ENCODE results near the gene ANKRD11. TPM values are rescaled to one million over a fixed set of nuclear protein-coding genes. Genes with fewer than 3 reads are reported as not detected.
"Not testable (repeated sequence)": the region's sequence is repeated elsewhere in the genome, so short reads cannot be mapped to it uniquely, and the experiment has no call there.

Gene ANKRD11
- polyA plus RNA-seq, 1 donor (not counting 4 experiments of a cell fraction or from before 2014, with no cell fraction given) = 30.1 TPM

- Histone ChIP-seq H2AFZ (ENCODE audit: control insufficient read depth, low read length) (no peak overlapping the region), H3K36me3 (ENCODE audit: control insufficient read depth in 2 of 2, extremely low read depth in 1 of 2, insufficient read depth in 2 of 2, low read length in 2 of 2) (peaks cover 18 to 19% of the 10 kb centered on the region in 2 experiments), H3K9me1 (ENCODE audit: control insufficient read depth, extremely low read depth, insufficient read depth, low read length) (peaks cover 4% of the 10 kb centered on the region), H3K4me2 (ENCODE audit: control insufficient read depth, extremely low read depth, insufficient read depth, low read depth, low read length) (no peak overlapping the region), H3K9ac (ENCODE audit: control insufficient read depth, extremely low read depth, insufficient read depth, low read length) (no peak overlapping the region), H3K27ac (ENCODE audit: control insufficient read depth, insufficient read depth, low read length) (no peak overlapping the region), H3K79me2 (ENCODE audit: control insufficient read depth, insufficient read depth, low read length) (peaks cover 95% of the 10 kb centered on the region), H3K4me3 (ENCODE audit: control insufficient read depth in 2 of 3, extremely low read depth in 1 of 3, insufficient read depth in 2 of 3, low read depth in 1 of 3, low read length in 3 of 3) (no peak overlapping the region), H3K27me3 (ENCODE audit: control insufficient read depth, extremely low read depth, insufficient read depth, low read length) (no peaks in the 10 kb centered on the region), H4K20me1 (ENCODE audit: control insufficient read depth, extremely low read depth, insufficient read depth, low read length) (peaks cover 69% of the 10 kb centered on the region), H3K9me3 (ENCODE audit: control insufficient read depth, low read depth, low read length) (no peaks in the 10 kb centered on the region), H3K4me1 (ENCODE audit: control insufficient read depth, extremely low read depth, insufficient read depth, low read length) (peaks cover 8% of the 10 kb centered on the region)
- FAIRE-seq (no peak), DNase-seq (ENCODE audit: low read depth, low spot score) (no peak)
- dilution Hi-C loops (cut with MboI; ENCODE audit: extremely low pct_ligation_motif_present, low sequenced_read_pairs) = no loop called here
- TF ChIP-seq CTCF (optimal IDR thresholded peaks at IDR 0.05 in 1 of 3, IDR thresholded peaks at IDR 0.05 in 1 of 3, conservative IDR thresholded peaks at IDR 0.05 in 1 of 3; ENCODE audit: extremely low read depth in 1 of 3, insufficient read depth in 2 of 3, low read length in 3 of 3) (no peak), EZH2 (IDR thresholded peaks at IDR 0.05; ENCODE audit: low read length) (no peak)
These were observed 67.8 kb downstream of the ANKRD11 start for GRCh38 chr16:89422527-89422904.

GRCh38 chr16:89421300-89421699 lies 69.1 kb downstream of the ANKRD11 start:
- H3K9me3 ChIP-seq (ENCODE audit: control insufficient read depth, low read depth, low read length); FAIRE-seq; H3K9ac ChIP-seq (ENCODE audit: control insufficient read depth, extremely low read depth, insufficient read depth, low read length); H3K27me3 ChIP-seq (ENCODE audit: control insufficient read depth, extremely low read depth, insufficient read depth, low read length); H2AFZ ChIP-seq (ENCODE audit: control insufficient read depth, low read length); dilution Hi-C loops (cut with MboI; ENCODE audit: extremely low pct_ligation_motif_present, low sequenced_read_pairs); H3K9me1 ChIP-seq (ENCODE audit: control insufficient read depth, extremely low read depth, insufficient read depth, low read length); DNase-seq (ENCODE audit: low read depth, low spot score); H3K4me2 ChIP-seq (ENCODE audit: control insufficient read depth, extremely low read depth, insufficient read depth, low read depth, low read length); H3K4me3 ChIP-seq (ENCODE audit: control insufficient read depth in 2 of 3, extremely low read depth in 1 of 3, insufficient read depth in 2 of 3, low read depth in 1 of 3, low read length in 3 of 3); H3K27ac ChIP-seq (ENCODE audit: control insufficient read depth, insufficient read depth, low read length): not testable (repeated sequence)
- Histone ChIP-seq H3K4me1 (ENCODE audit: control insufficient read depth, extremely low read depth, insufficient read depth, low read length) (peaks cover 15% of the 10 kb centered on the region), H4K20me1 (ENCODE audit: control insufficient read depth, extremely low read depth, insufficient read depth, low read length) (peaks cover 70% of the 10 kb centered on the region), H3K36me3 (ENCODE audit: control insufficient read depth in 2 of 2, extremely low read depth in 1 of 2, insufficient read depth in 2 of 2, low read length in 2 of 2) (peaks cover 21% of the 10 kb centered on the region in 2 experiments), H3K79me2 (ENCODE audit: control insufficient read depth, insufficient read depth, low read length) (peaks cover 95% of the 10 kb centered on the region)

- Histone ChIP-seq H2AFZ (ENCODE audit: control insufficient read depth, low read length) (no peak overlapping the region), H3K27ac (ENCODE audit: control insufficient read depth, insufficient read depth, low read length) (no peak overlapping the region), H3K36me3 (ENCODE audit: control insufficient read depth in 2 of 2, extremely low read depth in 1 of 2, insufficient read depth in 2 of 2, low read length in 2 of 2) (peaks cover 19 to 22% of the 10 kb centered on the region in 2 experiments), H4K20me1 (ENCODE audit: control insufficient read depth, extremely low read depth, insufficient read depth, low read length) (peaks cover 70% of the 10 kb centered on the region), H3K4me1 (ENCODE audit: control insufficient read depth, extremely low read depth, insufficient read depth, low read length) (peaks cover 15% of the 10 kb centered on the region), H3K27me3 (ENCODE audit: control insufficient read depth, extremely low read depth, insufficient read depth, low read length) (no peaks in the 10 kb centered on the region), H3K4me3 (ENCODE audit: control insufficient read depth in 2 of 3, extremely low read depth in 1 of 3, insufficient read depth in 2 of 3, low read depth in 1 of 3, low read length in 3 of 3) (no peak overlapping the region), H3K9me3 (ENCODE audit: control insufficient read depth, low read depth, low read length) (no peaks in the 10 kb centered on the region), H3K79me2 (ENCODE audit: control insufficient read depth, insufficient read depth, low read length) (peaks cover 94% of the 10 kb centered on the region), H3K9me1 (ENCODE audit: control insufficient read depth, extremely low read depth, insufficient read depth, low read length) (peaks cover 2% of the 10 kb centered on the region), H3K9ac (ENCODE audit: control insufficient read depth, extremely low read depth, insufficient read depth, low read length) (no peak overlapping the region), H3K4me2 (ENCODE audit: control insufficient read depth, extremely low read depth, insufficient read depth, low read depth, low read length) (no peak overlapping the region)
- DNase-seq (ENCODE audit: low read depth, low spot score) (no peak), FAIRE-seq (no peak)
- dilution Hi-C loops (cut with MboI; ENCODE audit: extremely low pct_ligation_motif_present, low sequenced_read_pairs) = no loop called here
- TF ChIP-seq CTCF (optimal IDR thresholded peaks at IDR 0.05 in 1 of 3, IDR thresholded peaks at IDR 0.05 in 1 of 3, conservative IDR thresholded peaks at IDR 0.05 in 1 of 3; ENCODE audit: extremely low read depth in 1 of 3, insufficient read depth in 2 of 3, low read length in 3 of 3) (no peak), EZH2 (IDR thresholded peaks at IDR 0.05; ENCODE audit: low read length) (no peak)
These were observed 70.2 kb downstream of the ANKRD11 start for GRCh38 chr16:89420204-89420603.
